Endothelial cell (in vitro differentiated cells): Measurements from ENCODE around the gene ZIC5. TPM values are rescaled to one million over a fixed set of nuclear protein-coding genes. Genes with fewer than 3 reads are reported as not detected.

ENCODE experiments used
- DNase-seq: peaks from one replicate; pipeline ENCODE4 v3.0.0; 2021; ENCODE audit warnings: low spot score
- H3K27ac Mint-ChIP-seq: one replicate; pipeline ENCODE4 v1.8.0; 2021; ENCODE audit warnings: mixed read lengths, inconsistent platforms; ENCODE audit not compliant: unreplicated experiment
- H3K27me3 Mint-ChIP-seq: one replicate; pipeline ENCODE4 v1.8.0; 2021; ENCODE audit warnings: mild to moderate bottlenecking, moderate library complexity, mixed read lengths, inconsistent platforms; ENCODE audit not compliant: unreplicated experiment
- H3K36me3 Mint-ChIP-seq: one replicate; pipeline ENCODE4 v1.8.0; 2021; ENCODE audit warnings: mild to moderate bottlenecking, low read depth, mixed read lengths, inconsistent platforms; ENCODE audit not compliant: unreplicated experiment
- H3K4me1 Mint-ChIP-seq: one replicate; pipeline ENCODE4 v1.8.0; 2021; ENCODE audit warnings: mild to moderate bottlenecking, mixed read lengths, inconsistent platforms; ENCODE audit not compliant: unreplicated experiment
- H3K4me3 Mint-ChIP-seq: one replicate; pipeline ENCODE4 v1.8.0; 2021; ENCODE audit warnings: mild to moderate bottlenecking, mixed read lengths, inconsistent platforms; ENCODE audit not compliant: unreplicated experiment
- H3K9me3 Mint-ChIP-seq: one replicate; pipeline ENCODE4 v1.8.0; 2021; ENCODE audit warnings: mixed read lengths, inconsistent platforms; ENCODE audit not compliant: unreplicated experiment
- CTCF ChIP-seq: fragments of 200-600 bp; sonication (generic); IDR thresholded peaks from one replicate; pipeline ENCODE4 v1.5.0; 2021; ENCODE audit warnings: antibody characterized with exemption; ENCODE audit not compliant: unreplicated experiment
- total RNA-seq: library from RNA; stranded (reverse); fragmentation: NEBNext Ultra II Directional; extraction: Animal tissue kit (Norgen Biotek cat#: 25700); gene quantifications from one replicate; pipeline ENCODE4 v1.2.1, GENCODE V29; 2021; ENCODE audit not compliant: unreplicated experiment

ZIC5 gene
- total RNA-seq, 1 donor from 2014 or later, result 0.10 TPM

- Mint-ChIP-seq H3K27me3 (peaks cover 29% of the 10 kb centered on the region), H3K36me3 (peaks cover 6% of the 10 kb centered on the region), H3K27ac (no peak within 1 kb of the TSS), H3K9me3 (no peaks in the 10 kb centered on the region), H3K4me3 (peak within 1 kb of the TSS; percentile 85), H3K4me1 (peaks cover 35% of the 10 kb centered on the region)
- peak; percentile 42 for DNase-seq
- TF ChIP-seq CTCF, result no peak
Observed at GRCh38 chr13:99981735-99982035, 10.1 kb upstream of the ZIC5 start, which contains the start of gene ZIC2. ZIC2 (plus strand) TSS chr13:99981784; CDS start chr13:99982065, 281 bp downstream.

- DNase-seq, result peak; percentile 57
- peaks cover 30% of the 10 kb centered on the region for H3K4me1 Mint-ChIP-seq
- no peak overlapping the region for H3K27ac Mint-ChIP-seq
- H3K4me3 Mint-ChIP-seq, result no peak overlapping the region
- peaks cover 30% of the 10 kb centered on the region for H3K27me3 Mint-ChIP-seq
- no peaks in the 10 kb centered on the region for H3K9me3 Mint-ChIP-seq
- peaks cover 6% of the 10 kb centered on the region for H3K36me3 Mint-ChIP-seq
- TF ChIP-seq CTCF, result no peak
Observed at GRCh38 chr13:99980824-99981734, 9.5 kb upstream of the ZIC5 start.

GRCh38 chr13:99980201-99980823, 8.7 kb upstream of the ZIC5 start:
- peak; percentile 76 for DNase-seq
- H3K9me3 Mint-ChIP-seq, result no peaks in the 10 kb centered on the region
- H3K27me3 Mint-ChIP-seq, result peaks cover 28% of the 10 kb centered on the region
- peaks cover 6% of the 10 kb centered on the region for H3K36me3 Mint-ChIP-seq
- no peak overlapping the region for H3K27ac Mint-ChIP-seq
- H3K4me3 Mint-ChIP-seq, result no peak overlapping the region
- H3K4me1 Mint-ChIP-seq, result peaks cover 27% of the 10 kb centered on the region
- no peak for TF ChIP-seq CTCF

- Mint-ChIP-seq H3K4me3 (no peak overlapping the region), H3K9me3 (no peaks in the 10 kb centered on the region), H3K27ac (no peak overlapping the region), H3K36me3 (peaks cover 6% of the 10 kb centered on the region), H3K27me3 (peaks cover 27% of the 10 kb centered on the region), H3K4me1 (peaks cover 27% of the 10 kb centered on the region)
- DNase-seq, result peak; percentile 52
- TF ChIP-seq CTCF, result no peak
Observed at GRCh38 chr13:99979453-99980200, 8.1 kb upstream of the ZIC5 start.
